ENCODE measurements around the gene ERBB4. TPM values are rescaled to one million over a fixed set of nuclear protein-coding genes. Genes with fewer than 3 reads are reported as not detected.

ERBB4 gene
- total and polyA plus RNA-seq, 2 of the 8 experiments (the other 6 are each of a cell fraction or from before 2014, with no cell fraction given), result 0.34 to 1.3 TPM

DNA sequence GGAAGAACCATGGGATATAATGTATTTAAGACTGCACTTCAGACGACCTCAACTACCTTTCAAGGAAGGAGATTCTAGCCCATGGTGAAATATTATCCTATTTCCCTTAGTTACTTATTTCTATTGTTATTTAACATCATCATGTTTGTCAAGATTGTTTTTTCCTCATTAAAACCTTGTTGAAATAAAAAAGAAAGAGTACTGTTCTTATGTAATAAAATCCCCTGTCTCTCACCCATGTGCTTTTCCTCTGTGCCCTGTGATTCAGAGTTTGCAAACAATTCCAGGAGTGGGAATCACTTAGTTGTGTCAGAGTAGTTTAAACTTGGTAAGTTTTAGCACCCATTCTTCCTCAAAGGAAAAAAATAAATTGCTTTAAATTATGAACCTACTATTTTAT, 43.6 kb downstream of the ERBB4 start:
- no peak overlapping the region for H4K8ac ChIP-seq (ENCODE audit: extremely low read depth, insufficient read depth, low read length)
- H3K23me2 ChIP-seq (ENCODE audit: low read depth, low read length), result no peaks in the 10 kb centered on the region
- no peak overlapping the region for H4K91ac ChIP-seq (replicated peaks; ENCODE audit: insufficient read length, low read length)
- H2AFZ ChIP-seq (ENCODE audit: low read length), result no peak overlapping the region
- no peak overlapping the region for H3K27ac ChIP-seq (ENCODE audit: low read depth, low read length)
- H4K20me1 ChIP-seq (replicated peaks in 1 of 2; ENCODE audit: control insufficient read depth in 1 of 2, insufficient read depth in 2 of 2, low read length in 2 of 2), result no peaks in the 10 kb centered on the region
- no peak overlapping the region for H3K23ac ChIP-seq (ENCODE audit: insufficient read length)
- no peak overlapping the region for H3K18ac ChIP-seq (ENCODE audit: extremely low read depth, low read length)
- no peak overlapping the region for H3K14ac ChIP-seq (ENCODE audit: insufficient read length)
- no peak overlapping the region for H3K56ac ChIP-seq (replicated peaks; ENCODE audit: insufficient read length, low read depth, low read length)
- H3K79me1 ChIP-seq (ENCODE audit: low read depth, low read length), result no peaks in the 10 kb centered on the region
- no peak for TF ChIP-seq CTBP2 (IDR thresholded peaks at IDR 0.05; ENCODE audit: borderline replicate concordance, insufficient read depth, insufficient read length, low read length)
- no peak for TF ChIP-seq KDM1A (IDR thresholded peaks at IDR 0.05; ENCODE audit: borderline replicate concordance, low read length)
- no peak for TF ChIP-seq ATF3 (IDR thresholded peaks at IDR 0.05; ENCODE audit: insufficient read depth, low read depth, low read length)
- no peak for TF ChIP-seq NRF1 (IDR thresholded peaks at IDR 0.05; ENCODE audit: low read depth, low read length)
- no peak for TF ChIP-seq RNF2 (IDR thresholded peaks at IDR 0.05; ENCODE audit: borderline replicate concordance, low read depth, low read length, missing control alignments, poor library complexity, severe bottlenecking)
- TF ChIP-seq BACH1 (IDR thresholded peaks at IDR 0.05; ENCODE audit: low read length), result no peak
- no peak for TF ChIP-seq POU5F1 (IDR thresholded peaks at IDR 0.05; ENCODE audit: low read depth, low read length)
- no peak overlapping the region for H2BK5ac ChIP-seq (ENCODE audit: low read depth, low read length)
- ChIA-PET POLR2A (ENCODE audit: partially characterized antibody) (no interaction called here), CTCF (ENCODE audit: partially characterized antibody) (no interaction called here)
- H4K5ac ChIP-seq (ENCODE audit: insufficient read length, low read depth, low read length), result no peak overlapping the region
- no peak overlapping the region for H3K4me2 ChIP-seq (ENCODE audit: insufficient read depth in 1 of 2, low read depth in 2 of 2, low read length in 2 of 2)
- no peak overlapping the region for H2BK20ac ChIP-seq (ENCODE audit: low read length)
- no peak for FAIRE-seq
- no peak for DNase-seq (ENCODE audit: low read depth in 1 of 2, low spot score in 2 of 2)
- no peak overlapping the region for H3K9ac ChIP-seq (replicated peaks in 1 of 4; ENCODE audit: extremely low read depth in 1 of 4, low read depth in 3 of 4, low read length in 3 of 4)
- no peaks in the 10 kb centered on the region for H3K9me3 ChIP-seq (ENCODE audit: insufficient read depth in 2 of 2, low read depth in 1 of 2, low read length in 1 of 2)
- no peak overlapping the region for H2BK120ac ChIP-seq (replicated peaks; ENCODE audit: low read depth, low read length)
- no peak overlapping the region for H2AK5ac ChIP-seq (ENCODE audit: low read depth, low read length)
- H3K4ac ChIP-seq (replicated peaks; ENCODE audit: insufficient read length, low read depth, low read length), result no peak overlapping the region
- H2BK12ac ChIP-seq (ENCODE audit: low read depth, low read length), result no peak overlapping the region
- H3K4me1 ChIP-seq (replicated peaks in 1 of 4; ENCODE audit: control insufficient read depth in 3 of 4, insufficient read depth in 4 of 4, low read length in 3 of 4), result no peaks in the 10 kb centered on the region
- no peaks in the 10 kb centered on the region for H3K79me2 ChIP-seq (ENCODE audit: control insufficient read depth in 1 of 2, insufficient read depth in 2 of 2, low read length in 2 of 2)
- no peak overlapping the region for H3K4me3 ChIP-seq (ENCODE audit: extremely low read depth in 1 of 4, insufficient read depth in 2 of 4, low read depth in 3 of 4, low read length in 4 of 4)
- no peak overlapping the region for H2BK15ac ChIP-seq (ENCODE audit: low read length)
- H3K36me3 ChIP-seq (ENCODE audit: control insufficient read depth in 2 of 4, insufficient read depth in 4 of 4, low read length in 3 of 4), result no peaks in the 10 kb centered on the region
- 82% methylated on average over 1 of the region's 1 CpG; no CpG with 5 or more reads in 1 of the 2 experiments for WGBS, 2 experiments (ENCODE audit: extremely low coverage in 1 of 2, insufficient coverage in 1 of 2, insufficient read length in 1 of 2, insufficient replicate concordance in 2 of 2, low coverage in 1 of 2, low lambda C conversion rate in 2 of 2, missing lambda C conversion rate in 1 of 2)
- H3K27me3 ChIP-seq (replicated peaks in 1 of 4; ENCODE audit: control insufficient read depth in 3 of 4, extremely low read depth in 1 of 4, insufficient read depth in 3 of 4, low read length in 3 of 4), result no peaks in the 10 kb centered on the region
